Kidney (tissue), 14 donors: Measurements from ENCODE around the gene ZMYND8. TPM values are rescaled to one million over a fixed set of nuclear protein-coding genes. Genes with fewer than 3 reads are reported as not detected.

Experiments
- DNase-seq, 5 donors: peaks; one replicate each; pipeline ENCODE4 v3.0.0-alpha.2; 2013 to 2020
- FAIRE-seq: peaks from 2 replicates; lab custom pipeline; 2012; peaks lifted over from hg19 to GRCh38; lab: Jason Lieb, UNC
- H3K27ac ChIP-seq, 2 donors: one replicate each; pipeline ENCODE4 v1.7.0; 2013; ENCODE audit warnings: low read depth in 2 of 2, low read length in 2 of 2, inconsistent platforms in 1 of 2
- H3K27me3 ChIP-seq: one replicate; pipeline ENCODE4 v1.7.1; 2013; ENCODE audit warnings: low read length, inconsistent platforms; ENCODE audit not compliant: control insufficient read depth, insufficient read depth
- H3K36me3 ChIP-seq, 3 donors: one replicate each; pipeline versions ENCODE4 v1.7.0 to v1.7.1; 2013; ENCODE audit warnings: low read length in 3 of 3, control low read depth in 1 of 3, inconsistent platforms in 1 of 3; ENCODE audit not compliant: insufficient read depth in 3 of 3, control insufficient read depth in 2 of 3
- H3K4me1 ChIP-seq, 3 donors: one replicate each; pipeline versions ENCODE4 v1.7.0 to v1.7.1; 2013; ENCODE audit warnings: low read length in 3 of 3, inconsistent platforms in 1 of 3, low read depth in 1 of 3; ENCODE audit not compliant: control insufficient read depth in 2 of 3, insufficient read depth in 2 of 3
- H3K4me3 ChIP-seq, 3 donors: one replicate each; pipeline versions ENCODE4 v1.7.0 to v1.8.1; 2013; ENCODE audit warnings: low read length in 3 of 3, control low read depth in 1 of 3, inconsistent platforms in 1 of 3
- H3K9ac ChIP-seq, 3 donors: one replicate each; pipeline versions ENCODE4 v1.7.0 to v1.7.1; 2013; ENCODE audit warnings: low read length in 3 of 3, control low read depth in 1 of 3, inconsistent platforms in 1 of 3
- H3K9me3 ChIP-seq, 3 donors: one replicate each; pipeline versions ENCODE4 v1.7.0 to v1.7.1; 2013; ENCODE audit warnings: low read length in 3 of 3, control low read depth in 1 of 3, inconsistent platforms in 1 of 3; ENCODE audit not compliant: control insufficient read depth in 2 of 3, insufficient read depth in 1 of 3
- CTCF ChIP-seq: IDR thresholded peaks from 3 replicates; pipeline ENCODE4 v1.5.1; 2012; ENCODE audit warnings: mild to moderate bottlenecking, moderate library complexity, borderline replicate concordance; ENCODE audit not compliant: insufficient read depth; ENCODE audit errors: extremely low read depth
- intact Hi-C: fragments of 100-400 bp; cut with DNase I; formaldehyde crosslinking; loops from one replicate; pipeline ENCODE4 v1.11.1; 2022
- polyA plus RNA-seq: library from polyadenylated mRNA; stranded (reverse); fragments of 350-450 nt; fragmentation: Illumina TruSeq; extraction: RNeasy Lipid Tissue Mini Kit (QIAGEN cat#74804); gene quantifications from one replicate; pipeline ENCODE4 v1.2.3, GENCODE V29; 2014; ENCODE audit warnings: low read depth, low replicate concordance; ENCODE audit not compliant: insufficient read depth
- total RNA-seq: library from RNA; stranded (reverse); fragmentation: NEBNext Ultra II Directional; extraction: Animal tissue kit (Norgen Biotek cat#: 25700); gene quantifications from one replicate; pipeline ENCODE4 v1.2.1, GENCODE V29; 2021
- donor health status: control.
- donor health status: control.
- donor health status: control.
- donor health status: control.
- donor health status: control.
- donor health status: DM: yes; HTN: yes; CAD: no.
- donor health status: Normal renal cell carcinoma (clear cell type).

The ZMYND8 gene
- total and polyA plus RNA-seq, 2 donors from 2014 or later: 10.5 to 37.5 TPM

GRCh38 chr20:47295129-47295813 lies 61.2 kb downstream of the ZMYND8 start:
- H3K36me3 ChIP-seq: peaks cover 11 to 51% (median 26%) of the 10 kb centered on the region in 3 donors
- no peak overlapping the region for H3K4me3 ChIP-seq
- TF ChIP-seq CTCF: no peak
- no peaks in the 10 kb centered on the region for H3K9me3 ChIP-seq
- no peaks in the 10 kb centered on the region for H3K4me1 ChIP-seq
- DNase-seq (peak in 3 of 5 donors; percentile 29 to 54 (median 46)), FAIRE-seq (no peak)
- intact Hi-C loops: no loop called here
- H3K9ac ChIP-seq: no peak overlapping the region
- H3K27ac ChIP-seq: no peak overlapping the region
- H3K27me3 ChIP-seq: no peaks in the 10 kb centered on the region

- FAIRE-seq (no peak), DNase-seq (no peak)
- no peak overlapping the region for H3K4me3 ChIP-seq
- peaks cover 11 to 50% (median 24%) of the 10 kb centered on the region in 3 donors for H3K36me3 ChIP-seq
- H3K27me3 ChIP-seq: no peaks in the 10 kb centered on the region
- H3K9me3 ChIP-seq: no peaks in the 10 kb centered on the region
- intact Hi-C loops: no loop called here
- no peak for TF ChIP-seq CTCF
- no peak overlapping the region for H3K27ac ChIP-seq
- no peak overlapping the region for H3K9ac ChIP-seq
- no peaks in the 10 kb centered on the region for H3K4me1 ChIP-seq
These were observed 62.9 kb downstream of the ZMYND8 start for GRCh38 chr20:47293631-47294030.

- DNase-seq (no peak), FAIRE-seq (no peak)
- no peaks in the 10 kb centered on the region for H3K27me3 ChIP-seq
- no peak overlapping the region for H3K9ac ChIP-seq
- no peak overlapping the region for H3K27ac ChIP-seq
- no peaks in the 10 kb centered on the region for H3K4me1 ChIP-seq
- intact Hi-C loops: no loop called here
- no peak overlapping the region for H3K4me3 ChIP-seq
- TF ChIP-seq CTCF: no peak
- H3K36me3 ChIP-seq: peaks cover 8 to 49% (median 23%) of the 10 kb centered on the region in 3 donors
- no peaks in the 10 kb centered on the region for H3K9me3 ChIP-seq
These were observed 63.9 kb downstream of the ZMYND8 start for GRCh38 chr20:47292581-47292980.
